HepG2 (cell line): ENCODE results near the gene ABL2. TPM values are rescaled to one million over a fixed set of nuclear protein-coding genes. Genes with fewer than 3 reads are reported as not detected.
A peak's percentile ranks its signal among the peaks of the same experiment; 100 is the strongest.

Experiments used
- ATM ChIP-seq: fragments of 450-650 bp; IDR thresholded peaks from 2 replicates; pipeline ENCODE4 v1.7.1; 2017; ENCODE audit warnings: mild to moderate bottlenecking, borderline replicate concordance
- BRD4 ChIP-seq: sonication (generic); formaldehyde crosslinking; IDR thresholded peaks from 2 replicates; pipeline ENCODE4 v1.4.0; 2020; ENCODE audit warnings: missing genetic modification reagents
- EP300 ChIP-seq, 3 experiments: sonication (generic) in 1 of 3; formaldehyde crosslinking in 1 of 3; IDR thresholded peaks; 2 replicates each; pipeline versions ENCODE4 v1.5.1 to v1.6.1; 2011 to 2020; ENCODE audit warnings: low read depth in 2 of 3, low read length in 2 of 3, borderline replicate concordance in 1 of 3, improper control_type of control experiment in 1 of 3, mild to moderate bottlenecking in 1 of 3, missing genetic modification reagents in 1 of 3, moderate library complexity in 1 of 3
- ZNF138 ChIP-seq: sonication (generic); formaldehyde crosslinking; IDR thresholded peaks from 2 replicates; pipeline ENCODE4 v1.5.0; 2020; ENCODE audit warnings: mild to moderate bottlenecking, low read depth, missing genetic modification reagents
- ZNF530 ChIP-seq: sonication (generic); formaldehyde crosslinking; IDR thresholded peaks from 2 replicates; pipeline ENCODE4 v1.5.0; 2020; ENCODE audit warnings: low read depth, mild to moderate bottlenecking, missing genetic modification reagents
- ZNF564 ChIP-seq: sonication (generic); formaldehyde crosslinking; IDR thresholded peaks from 2 replicates; pipeline ENCODE4 v1.8.1; 2023; ENCODE audit warnings: mild to moderate bottlenecking, missing genetic modification reagents
- ZNF704 ChIP-seq: sonication (generic); formaldehyde crosslinking; IDR thresholded peaks from 2 replicates; pipeline ENCODE4 v1.8.1; 2023; ENCODE audit warnings: mild to moderate bottlenecking, inconsistent platforms, moderate library complexity, missing genetic modification reagents, borderline replicate concordance
- ZNF740 ChIP-seq: sonication (generic); formaldehyde crosslinking; IDR thresholded peaks from 2 replicates; pipeline ENCODE4 v1.4.0; 2020; ENCODE audit warnings: missing genetic modification reagents
- ZNF790 ChIP-seq: sonication (generic); formaldehyde crosslinking; IDR thresholded peaks from 2 replicates; pipeline ENCODE4 v1.8.0; 2022; ENCODE audit warnings: missing genetic modification reagents, mild to moderate bottlenecking, borderline replicate concordance
- polyA plus RNA-seq, 8 experiments: library from polyadenylated mRNA; depleted of rRNA in 3 of 8; stranded (reverse) in 7 of 8; unstranded in 1 of 8; fragments of >200 nt; fragmentation: Illumina TruSeq in 4 of 8; extraction: Trizol in 4 of 8; gene quantifications; 2 replicates each; pipeline versions ENCODE4 v1.2.1 to v1.2.3, GENCODE V29; 2011 to 2016; ENCODE audit warnings: low read depth in 4 of 8, missing spikeins in 1 of 8, mixed read lengths in 1 of 8; ENCODE audit not compliant: insufficient read depth in 1 of 8
- total RNA-seq, 5 experiments: library from RNA; depleted of rRNA; stranded (reverse); fragments of >200 nt; fragmentation: Illumina TruSeq; extraction: Trizol; gene quantifications; 2 replicates each; pipeline ENCODE4 v1.2.3, GENCODE V29; 2016; ENCODE audit warnings: low read depth in 1 of 5
- TF ChIP-seq, protein P1 (sequence below): sonication (generic); formaldehyde crosslinking; IDR thresholded peaks from 2 replicates; pipeline ENCODE4 v1.5.1; 2020; ENCODE audit warnings: mild to moderate bottlenecking, missing genetic modification reagents, borderline replicate concordance
- TF ChIP-seq, protein P2 (sequence below): sonication (generic); formaldehyde crosslinking; IDR thresholded peaks from 2 replicates; pipeline ENCODE4 v1.8.0; 2022; ENCODE audit warnings: mild to moderate bottlenecking, missing genetic modification reagents, moderate library complexity
- TF ChIP-seq, protein P3 (sequence below): sonication (generic); formaldehyde crosslinking; IDR thresholded peaks from 2 replicates; pipeline ENCODE4 v1.9.0; 2021; ENCODE audit warnings: missing genetic modification reagents, mild to moderate bottlenecking, borderline replicate concordance

The ABL2 gene
- total and polyA plus RNA-seq, 2 of the 13 experiments (the other 11 are each of a cell fraction or from before 2014, with no cell fraction given), result 5.8 to 6.0 TPM

DNA sequence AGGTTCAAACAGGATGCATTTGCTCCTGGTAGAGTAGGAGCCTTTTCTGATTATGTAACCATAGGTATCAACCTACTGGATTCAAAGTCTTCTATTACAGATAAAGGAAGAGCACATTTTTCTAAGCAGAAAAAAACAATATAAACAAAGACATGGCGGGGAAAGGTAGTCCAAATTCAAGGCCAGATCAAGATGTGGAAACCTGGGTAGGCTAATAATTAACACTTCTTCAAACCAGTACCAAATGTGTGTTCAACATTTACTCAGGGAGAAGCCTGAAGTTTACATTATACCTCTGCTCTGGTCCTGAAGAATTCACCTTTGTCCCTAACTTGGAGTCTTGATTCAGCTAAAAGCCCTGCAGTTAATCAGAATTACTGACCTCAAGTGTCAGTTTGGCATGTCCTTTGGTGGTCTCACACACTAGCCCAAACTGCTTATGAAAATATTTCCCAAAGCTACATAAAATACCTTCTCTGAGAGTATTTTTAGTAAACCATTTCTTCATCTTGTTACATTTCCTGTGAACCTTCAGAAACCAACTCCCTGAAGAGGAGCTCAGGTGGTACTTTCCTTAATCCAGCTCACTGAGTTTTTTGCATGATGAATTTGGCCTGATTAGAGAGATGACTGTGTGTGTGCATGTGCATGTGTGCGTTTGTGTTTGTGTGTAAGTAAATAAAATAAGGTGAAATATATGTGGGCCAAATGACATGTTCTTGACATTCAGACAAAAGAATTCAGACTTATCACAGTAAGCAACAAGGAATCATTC, 77.4 kb downstream of the ABL2 start (continued):
- TF ChIP-seq ZNF138 (CRISPR knock-in tag) (no peak), ZNF790 (no peak), BRD4 (CRISPR knock-in tag) (no peak), ATM (no peak), ZNF530 (CRISPR knock-in tag) (no peak), ZNF740 (CRISPR knock-in tag) (no peak), ZNF704 (CRISPR knock-in tag) (no peak), ZNF564 (CRISPR knock-in tag) (no peak), EP300 (IDR thresholded peaks at IDR 0.05; ENCODE audit: low read depth in 2 of 2, low read length in 2 of 2) (peak in 1 of 2 experiments; percentile 89; a peak in 2 of 4 replicates), EP300 (CRISPR knock-in tag; IDR thresholded peaks at IDR 0.05; ENCODE audit: borderline replicate concordance) (peak; percentile 38; the same call in 1 of the 2 replicates)
- TF ChIP-seq, protein P1, sequence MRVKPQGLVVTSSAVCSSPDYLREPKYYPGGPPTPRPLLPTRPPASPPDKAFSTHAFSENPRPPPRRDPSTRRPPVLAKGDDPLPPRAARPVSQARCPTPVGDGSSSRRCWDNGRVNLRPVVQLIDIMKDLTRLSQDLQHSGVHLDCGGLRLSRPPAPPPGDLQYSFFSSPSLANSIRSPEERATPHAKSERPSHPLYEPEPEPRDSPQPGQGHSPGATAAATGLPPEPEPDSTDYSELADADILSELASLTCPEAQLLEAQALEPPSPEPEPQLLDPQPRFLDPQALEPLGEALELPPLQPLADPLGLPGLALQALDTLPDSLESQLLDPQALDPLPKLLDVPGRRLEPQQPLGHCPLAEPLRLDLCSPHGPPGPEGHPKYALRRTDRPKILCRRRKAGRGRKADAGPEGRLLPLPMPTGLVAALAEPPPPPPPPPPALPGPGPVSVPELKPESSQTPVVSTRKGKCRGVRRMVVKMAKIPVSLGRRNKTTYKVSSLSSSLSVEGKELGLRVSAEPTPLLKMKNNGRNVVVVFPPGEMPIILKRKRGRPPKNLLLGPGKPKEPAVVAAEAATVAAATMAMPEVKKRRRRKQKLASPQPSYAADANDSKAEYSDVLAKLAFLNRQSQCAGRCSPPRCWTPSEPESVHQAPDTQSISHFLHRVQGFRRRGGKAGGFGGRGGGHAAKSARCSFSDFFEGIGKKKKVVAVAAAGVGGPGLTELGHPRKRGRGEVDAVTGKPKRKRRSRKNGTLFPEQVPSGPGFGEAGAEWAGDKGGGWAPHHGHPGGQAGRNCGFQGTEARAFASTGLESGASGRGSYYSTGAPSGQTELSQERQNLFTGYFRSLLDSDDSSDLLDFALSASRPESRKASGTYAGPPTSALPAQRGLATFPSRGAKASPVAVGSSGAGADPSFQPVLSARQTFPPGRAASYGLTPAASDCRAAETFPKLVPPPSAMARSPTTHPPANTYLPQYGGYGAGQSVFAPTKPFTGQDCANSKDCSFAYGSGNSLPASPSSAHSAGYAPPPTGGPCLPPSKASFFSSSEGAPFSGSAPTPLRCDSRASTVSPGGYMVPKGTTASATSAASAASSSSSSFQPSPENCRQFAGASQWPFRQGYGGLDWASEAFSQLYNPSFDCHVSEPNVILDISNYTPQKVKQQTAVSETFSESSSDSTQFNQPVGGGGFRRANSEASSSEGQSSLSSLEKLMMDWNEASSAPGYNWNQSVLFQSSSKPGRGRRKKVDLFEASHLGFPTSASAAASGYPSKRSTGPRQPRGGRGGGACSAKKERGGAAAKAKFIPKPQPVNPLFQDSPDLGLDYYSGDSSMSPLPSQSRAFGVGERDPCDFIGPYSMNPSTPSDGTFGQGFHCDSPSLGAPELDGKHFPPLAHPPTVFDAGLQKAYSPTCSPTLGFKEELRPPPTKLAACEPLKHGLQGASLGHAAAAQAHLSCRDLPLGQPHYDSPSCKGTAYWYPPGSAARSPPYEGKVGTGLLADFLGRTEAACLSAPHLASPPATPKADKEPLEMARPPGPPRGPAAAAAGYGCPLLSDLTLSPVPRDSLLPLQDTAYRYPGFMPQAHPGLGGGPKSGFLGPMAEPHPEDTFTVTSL (CRISPR knock-in tag), result peak; percentile 83; the same call in 1 of the 2 replicates
- TF ChIP-seq, protein P2, sequence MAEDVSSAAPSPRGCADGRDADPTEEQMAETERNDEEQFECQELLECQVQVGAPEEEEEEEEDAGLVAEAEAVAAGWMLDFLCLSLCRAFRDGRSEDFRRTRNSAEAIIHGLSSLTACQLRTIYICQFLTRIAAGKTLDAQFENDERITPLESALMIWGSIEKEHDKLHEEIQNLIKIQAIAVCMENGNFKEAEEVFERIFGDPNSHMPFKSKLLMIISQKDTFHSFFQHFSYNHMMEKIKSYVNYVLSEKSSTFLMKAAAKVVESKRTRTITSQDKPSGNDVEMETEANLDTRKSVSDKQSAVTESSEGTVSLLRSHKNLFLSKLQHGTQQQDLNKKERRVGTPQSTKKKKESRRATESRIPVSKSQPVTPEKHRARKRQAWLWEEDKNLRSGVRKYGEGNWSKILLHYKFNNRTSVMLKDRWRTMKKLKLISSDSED, result no peak
- TF ChIP-seq, protein P3, sequence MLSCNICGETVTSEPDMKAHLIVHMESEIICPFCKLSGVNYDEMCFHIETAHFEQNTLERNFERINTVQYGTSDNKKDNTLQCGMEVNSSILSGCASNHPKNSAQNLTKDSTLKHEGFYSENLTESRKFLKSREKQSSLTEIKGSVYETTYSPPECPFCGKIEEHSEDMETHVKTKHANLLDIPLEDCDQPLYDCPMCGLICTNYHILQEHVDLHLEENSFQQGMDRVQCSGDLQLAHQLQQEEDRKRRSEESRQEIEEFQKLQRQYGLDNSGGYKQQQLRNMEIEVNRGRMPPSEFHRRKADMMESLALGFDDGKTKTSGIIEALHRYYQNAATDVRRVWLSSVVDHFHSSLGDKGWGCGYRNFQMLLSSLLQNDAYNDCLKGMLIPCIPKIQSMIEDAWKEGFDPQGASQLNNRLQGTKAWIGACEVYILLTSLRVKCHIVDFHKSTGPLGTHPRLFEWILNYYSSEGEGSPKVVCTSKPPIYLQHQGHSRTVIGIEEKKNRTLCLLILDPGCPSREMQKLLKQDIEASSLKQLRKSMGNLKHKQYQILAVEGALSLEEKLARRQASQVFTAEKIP (CRISPR knock-in tag), result no peak
